MG63 (cell line): ENCODE measurements around the gene TAF3. TPM values are rescaled to one million over a fixed set of nuclear protein-coding genes. Genes with fewer than 3 reads are reported as not detected.

Source experiments
- DNase-seq: peaks from one replicate; pipeline ENCODE4 v3.0.0-alpha.2; 2020
- H3K27me3 ChIP-seq: fragments of 250-450 bp; sonication (Bioruptor Pico); 2 replicates; pipeline ENCODE4 v1.5.1; 2020; ENCODE audit warnings: mild to moderate bottlenecking, moderate library complexity
- H3K36me3 ChIP-seq: fragments of 250-450 bp; sonication (Bioruptor Pico); 2 replicates; pipeline ENCODE4 v1.5.1; 2020; ENCODE audit warnings: mild to moderate bottlenecking, moderate library complexity
- H3K4me3 ChIP-seq: fragments of 250-450 bp; sonication (Bioruptor Pico); 2 replicates; pipeline ENCODE4 v1.5.1; 2020; ENCODE audit warnings: mild to moderate bottlenecking, moderate library complexity
- H3K9me3 ChIP-seq: fragments of 250-450 bp; sonication (Bioruptor Pico); 2 replicates; pipeline ENCODE4 v1.5.1; 2020; ENCODE audit warnings: mild to moderate bottlenecking, moderate library complexity
- total RNA-seq: library from RNA; depleted of rRNA; stranded (reverse); fragments of >200 nt; shearing (Covaris generic); gene quantifications from 2 replicates; pipeline ENCODE4 v1.2.3, GENCODE V29; 2014; ENCODE audit warnings: low replicate concordance

TAF3 gene
- total RNA-seq, 1 experiment from 2014 or later, result 0.92 TPM

DNA sequence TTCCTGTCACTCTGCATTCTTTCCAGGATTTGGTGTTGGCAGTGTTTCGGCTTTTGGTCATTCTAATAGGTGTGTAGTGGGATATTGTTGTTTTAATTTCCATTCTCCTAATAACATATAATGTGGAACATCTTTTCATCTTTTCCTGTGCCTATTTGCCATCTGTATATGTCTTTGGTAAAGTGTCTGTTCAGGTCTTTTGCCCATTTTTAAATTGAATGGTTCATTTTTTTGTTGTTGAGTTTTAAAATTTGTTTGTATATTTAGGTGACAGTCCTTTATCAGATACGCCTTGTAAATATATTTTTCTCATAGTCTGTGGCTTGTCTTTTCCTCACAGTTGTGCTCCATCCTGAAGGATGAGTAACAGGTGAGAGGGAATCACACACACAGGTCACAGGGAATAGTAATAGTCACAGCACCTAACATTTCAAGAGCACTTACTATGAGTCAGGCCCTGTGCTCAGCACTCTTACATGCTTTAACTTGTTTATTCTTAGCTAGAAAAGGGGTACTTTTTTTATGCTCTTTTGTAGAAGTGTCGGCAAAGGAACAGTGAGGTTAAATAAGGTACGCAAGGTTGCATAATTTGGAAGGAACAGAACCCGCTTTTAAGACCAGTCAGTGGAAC is 119.1 kb downstream of the TAF3 start:
- H3K36me3 ChIP-seq, result no peaks in the 10 kb centered on the region
- no peaks in the 10 kb centered on the region for H3K27me3 ChIP-seq
- no peak overlapping the region for H3K4me3 ChIP-seq
- no peak for DNase-seq
- 0 out of 2 replicates have a peak, but pooled peaks cover 2% of the 10 kb centered on the region for H3K9me3 ChIP-seq

DNA sequence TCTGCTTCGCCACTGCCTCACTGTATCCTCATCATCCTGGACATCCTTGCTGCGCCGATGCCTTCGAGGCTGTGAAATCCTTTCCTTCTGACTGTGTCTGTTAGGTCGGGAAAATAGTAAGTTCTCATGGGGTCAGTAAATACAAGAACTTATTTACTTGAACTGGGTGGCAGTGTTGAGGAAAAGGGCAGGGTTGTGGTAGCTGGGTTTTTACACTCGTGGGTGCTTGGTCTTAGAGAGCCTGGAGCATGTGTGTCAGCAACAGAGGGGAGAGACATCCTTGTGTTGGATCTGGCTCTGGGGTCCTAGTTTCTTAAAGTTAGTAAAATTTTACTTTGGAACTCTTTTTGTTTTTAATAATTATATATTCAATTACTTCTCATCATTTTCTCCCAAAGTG is 123.3 kb downstream of the TAF3 start:
- Histone ChIP-seq H3K4me3 (no peak overlapping the region), H3K9me3 (no peaks in the 10 kb centered on the region), H3K27me3 (no peaks in the 10 kb centered on the region), H3K36me3 (no peaks in the 10 kb centered on the region)
- DNase-seq, result no peak

DNA sequence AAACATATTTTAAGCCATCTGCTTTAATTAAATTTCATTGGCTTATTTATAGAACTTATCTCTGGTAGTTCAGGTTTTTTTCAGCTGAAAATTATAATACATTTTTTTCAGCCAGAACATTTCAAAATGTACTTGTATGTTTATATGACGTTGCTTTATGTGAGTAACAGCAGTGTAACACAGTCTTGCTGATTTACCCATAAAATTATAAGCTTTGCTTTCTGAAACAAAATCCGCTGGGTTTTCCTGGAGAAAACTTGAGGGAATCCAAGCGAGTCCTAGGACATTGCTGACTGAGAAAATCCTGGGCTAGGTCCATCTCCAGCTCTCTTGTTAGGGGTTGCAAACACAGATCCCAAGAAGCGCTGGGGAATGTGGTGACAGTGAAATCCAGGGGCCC is 124.0 kb downstream of the TAF3 start:
- no peak overlapping the region for H3K4me3 ChIP-seq
- H3K27me3 ChIP-seq, result no peaks in the 10 kb centered on the region
- no peak for DNase-seq
- H3K36me3 ChIP-seq, result no peaks in the 10 kb centered on the region
- H3K9me3 ChIP-seq, result no peaks in the 10 kb centered on the region

DNA sequence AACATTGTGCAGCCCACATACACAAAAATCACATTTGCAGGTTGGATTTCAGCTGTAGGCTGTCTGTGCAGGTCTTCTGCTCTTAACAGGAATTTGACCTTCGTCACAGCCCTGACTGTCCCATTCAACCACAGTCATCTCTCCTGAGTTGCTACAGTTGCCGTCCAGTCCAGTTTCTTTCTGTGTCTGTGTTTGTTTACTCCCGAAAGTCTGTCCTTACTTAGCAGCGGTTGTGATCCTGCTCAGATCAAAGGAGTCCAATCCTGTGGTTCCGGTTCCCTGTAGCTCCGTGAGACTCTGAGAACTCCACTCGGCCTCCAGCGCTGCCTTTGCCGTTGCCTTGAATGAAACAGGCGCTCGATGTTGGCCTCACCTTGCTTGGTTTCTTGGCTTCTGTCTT is 124.6 kb downstream of the TAF3 start:
- Histone ChIP-seq H3K27me3 (no peaks in the 10 kb centered on the region), H3K36me3 (no peaks in the 10 kb centered on the region), H3K4me3 (no peak overlapping the region), H3K9me3 (no peaks in the 10 kb centered on the region)
- no peak for DNase-seq

DNA sequence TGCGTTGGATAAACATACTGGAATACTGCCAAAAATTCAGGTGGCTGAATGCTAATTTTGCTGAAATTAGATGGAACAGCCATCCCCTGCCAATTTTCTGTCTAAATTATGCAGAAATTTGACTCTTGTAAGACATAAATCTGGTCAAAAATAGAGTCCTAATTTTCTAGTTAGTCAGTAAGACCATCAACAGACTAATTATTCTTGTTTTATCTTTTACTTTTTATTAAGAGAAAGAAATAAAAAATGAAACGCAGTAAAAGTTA is 125.8 kb downstream of the TAF3 start:
- H3K27me3 ChIP-seq, result no peaks in the 10 kb centered on the region
- no peak for DNase-seq
- H3K9me3 ChIP-seq, result no peaks in the 10 kb centered on the region
- H3K36me3 ChIP-seq, result no peaks in the 10 kb centered on the region
- H3K4me3 ChIP-seq, result no peak overlapping the region

DNA sequence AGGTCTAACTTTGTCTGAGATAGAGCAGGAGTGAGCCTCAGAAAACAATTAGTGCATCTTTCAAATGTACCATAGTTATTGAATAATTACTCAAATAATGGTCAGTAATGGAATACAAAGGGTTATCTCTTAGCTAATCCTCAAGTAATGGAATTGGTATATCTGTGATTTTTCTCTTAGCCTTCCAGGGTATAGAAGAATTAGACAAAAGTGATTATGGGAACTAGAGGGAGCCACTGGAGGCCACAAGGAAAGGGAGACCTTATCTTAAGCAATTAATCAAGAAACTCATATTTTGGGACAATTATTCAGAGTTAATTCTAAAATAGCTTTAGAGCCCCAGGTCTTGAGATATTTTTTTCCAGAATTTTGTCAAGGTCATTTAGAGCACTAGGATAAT is 126.2 kb downstream of the TAF3 start:
- DNase-seq, result no peak
- Histone ChIP-seq H3K4me3 (no peak overlapping the region), H3K27me3 (no peaks in the 10 kb centered on the region), H3K9me3 (no peaks in the 10 kb centered on the region), H3K36me3 (no peaks in the 10 kb centered on the region)

DNA sequence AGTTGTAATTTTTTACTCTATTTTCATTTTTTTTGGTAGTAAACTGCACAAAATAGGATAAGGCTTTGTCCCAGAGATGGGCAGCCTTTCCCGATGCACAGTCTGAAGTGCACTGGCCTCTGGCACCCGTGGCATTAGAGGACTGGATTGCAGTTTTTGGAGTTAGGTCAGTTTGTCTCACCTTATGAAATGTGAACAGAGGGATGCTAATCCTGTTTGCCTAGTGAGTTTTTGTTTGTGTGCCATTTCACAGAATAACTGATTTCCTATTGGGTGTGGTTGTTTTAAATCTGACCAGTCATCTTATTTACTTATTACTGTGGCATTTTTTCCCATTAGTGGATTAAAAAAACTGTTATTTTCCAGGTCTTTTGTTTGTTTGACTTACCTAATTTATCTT is 126.7 kb downstream of the TAF3 start:
- DNase-seq, result no peak
- Histone ChIP-seq H3K9me3 (no peaks in the 10 kb centered on the region), H3K36me3 (no peaks in the 10 kb centered on the region), H3K4me3 (no peak overlapping the region), H3K27me3 (no peaks in the 10 kb centered on the region)

DNA sequence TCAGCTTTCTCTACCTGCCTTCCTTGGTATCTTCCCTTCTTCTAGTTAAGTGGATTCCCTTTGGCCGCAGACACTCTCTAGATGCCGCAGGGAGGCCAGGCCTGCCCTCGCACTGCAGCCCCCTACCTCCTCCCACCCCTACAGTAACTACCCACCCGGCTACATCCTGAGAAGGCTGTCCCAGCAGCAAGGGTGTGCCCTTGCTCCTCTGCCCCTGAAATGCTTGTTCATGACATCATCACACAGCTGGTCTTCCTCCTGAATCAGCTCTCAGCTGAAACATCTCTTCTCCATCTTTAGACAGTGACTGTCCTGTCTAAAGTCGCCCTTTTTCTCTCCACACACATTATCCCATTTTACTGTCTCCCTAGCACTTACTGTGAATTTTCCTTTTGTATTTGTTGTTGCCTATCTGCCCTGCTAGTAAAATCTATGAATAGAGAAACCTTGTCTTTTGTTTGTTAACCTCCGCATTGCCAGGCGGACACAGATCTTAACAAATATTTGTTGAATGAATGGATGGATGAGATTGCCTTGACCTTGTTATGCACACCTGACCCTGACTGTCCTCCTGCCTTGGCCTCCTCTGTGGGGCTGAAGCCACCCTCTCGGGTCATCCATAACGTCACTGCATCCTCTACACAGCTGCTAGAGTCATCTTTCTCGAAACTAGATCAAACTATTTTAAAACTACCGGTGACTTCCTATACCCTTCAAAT is 127.3 kb downstream of the TAF3 start:
- DNase-seq, result no peak
- no peaks in the 10 kb centered on the region for H3K27me3 ChIP-seq

DNA sequence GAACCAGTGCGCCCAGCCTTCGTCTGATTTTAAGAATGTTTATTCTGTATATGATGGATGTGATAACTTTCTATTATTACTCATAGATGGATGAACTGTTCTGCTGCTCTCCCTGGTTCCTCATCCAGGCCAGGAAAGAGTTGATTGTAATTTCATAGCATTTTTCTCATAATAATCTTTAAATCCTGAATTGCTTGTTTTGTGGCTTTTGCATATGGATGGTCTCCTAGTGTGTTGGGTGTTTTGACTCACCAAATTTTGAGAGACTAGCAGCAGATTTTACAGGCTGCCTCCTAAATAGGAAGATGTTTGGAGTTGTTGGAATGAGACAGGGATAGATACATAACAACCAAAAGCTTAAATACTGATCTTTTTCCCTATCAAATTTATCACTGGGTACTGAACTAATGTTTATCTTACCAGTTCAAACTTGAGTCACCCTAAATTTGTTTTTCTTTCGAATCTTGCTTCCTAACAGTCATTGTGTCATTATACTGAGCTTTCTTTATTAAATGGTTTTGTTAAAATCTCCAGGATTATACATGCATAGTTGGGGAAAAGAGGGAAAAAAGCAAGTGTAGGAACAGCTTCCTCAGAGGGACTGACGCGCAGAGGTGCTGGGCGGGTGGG is 130.2 kb downstream of the TAF3 start:
- no peak for DNase-seq
- H3K9me3 ChIP-seq, result no peaks in the 10 kb centered on the region
- no peaks in the 10 kb centered on the region for H3K27me3 ChIP-seq
- no peaks in the 10 kb centered on the region for H3K36me3 ChIP-seq
- H3K4me3 ChIP-seq, result no peak overlapping the region

More for the DNA sequence above, 127.3 kb downstream of the TAF3 start:
- no peaks in the 10 kb centered on the region for H3K9me3 ChIP-seq
- no peaks in the 10 kb centered on the region for H3K36me3 ChIP-seq
- no peak overlapping the region for H3K4me3 ChIP-seq

DNA sequence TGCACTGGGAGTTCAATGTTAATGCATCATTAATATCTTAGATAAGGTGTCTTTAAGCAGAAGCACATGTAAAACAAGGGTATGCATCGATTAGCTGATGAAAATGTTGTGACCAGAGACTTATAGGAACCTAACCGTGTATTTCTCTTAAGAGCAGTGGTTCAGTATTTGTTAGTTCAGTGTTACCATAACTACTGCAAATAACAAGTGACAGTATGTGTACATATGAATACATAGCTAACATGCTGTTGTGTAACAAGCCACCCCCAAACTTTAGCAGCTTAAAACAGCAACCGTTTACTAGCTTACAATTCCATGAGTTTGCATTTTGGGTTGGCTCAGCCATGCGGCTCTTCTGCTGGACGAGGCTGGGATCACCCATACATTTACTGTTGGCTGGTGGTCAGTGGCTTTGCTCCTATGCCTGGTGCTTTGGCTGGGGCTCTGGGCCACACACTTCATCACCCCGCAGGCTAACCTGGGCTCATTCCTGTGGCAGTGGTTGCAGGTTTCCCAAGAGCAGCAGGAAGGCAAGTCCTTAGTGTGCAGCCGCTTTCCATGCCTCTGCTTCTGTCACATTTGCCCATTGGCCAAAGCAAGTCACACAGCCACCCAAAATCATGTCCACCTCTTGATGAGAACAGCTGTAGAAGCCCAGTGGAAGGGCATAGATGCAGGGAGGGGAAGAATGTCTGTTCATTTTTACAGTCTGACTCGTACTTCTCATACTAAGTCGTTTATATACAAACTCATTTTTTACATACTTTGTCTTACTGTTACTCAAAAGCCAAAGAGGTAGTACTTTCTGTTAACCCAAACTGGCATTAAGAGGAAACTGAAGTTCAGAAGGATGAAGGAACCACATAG is 132.9 kb downstream of the TAF3 start:
- no peak overlapping the region for H3K4me3 ChIP-seq
- DNase-seq, result peak; percentile 34
- H3K27me3 ChIP-seq, result no peaks in the 10 kb centered on the region
- H3K9me3 ChIP-seq, result no peaks in the 10 kb centered on the region
- no peaks in the 10 kb centered on the region for H3K36me3 ChIP-seq

DNA sequence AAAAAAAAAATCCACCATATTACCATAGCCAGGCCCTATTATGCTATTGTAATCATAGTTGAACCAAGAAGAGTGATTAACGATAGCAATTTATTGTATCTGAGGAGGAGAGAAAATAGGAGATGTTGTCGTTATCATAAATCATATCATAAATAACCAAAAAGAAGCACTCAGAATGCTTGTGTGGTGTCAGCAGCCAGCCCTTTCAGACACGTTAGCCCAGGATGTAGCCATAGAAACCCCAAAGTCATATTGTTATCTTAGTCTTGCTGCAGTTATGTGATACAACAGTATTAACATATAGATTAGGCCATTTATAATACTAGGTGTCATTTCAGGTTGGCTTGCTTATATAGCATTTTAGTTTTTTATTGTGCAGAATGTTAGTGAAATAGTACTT is 134.0 kb downstream of the TAF3 start:
- no peak for DNase-seq
- Histone ChIP-seq H3K36me3 (no peaks in the 10 kb centered on the region), H3K9me3 (no peaks in the 10 kb centered on the region), H3K4me3 (no peak overlapping the region), H3K27me3 (no peaks in the 10 kb centered on the region)

DNA sequence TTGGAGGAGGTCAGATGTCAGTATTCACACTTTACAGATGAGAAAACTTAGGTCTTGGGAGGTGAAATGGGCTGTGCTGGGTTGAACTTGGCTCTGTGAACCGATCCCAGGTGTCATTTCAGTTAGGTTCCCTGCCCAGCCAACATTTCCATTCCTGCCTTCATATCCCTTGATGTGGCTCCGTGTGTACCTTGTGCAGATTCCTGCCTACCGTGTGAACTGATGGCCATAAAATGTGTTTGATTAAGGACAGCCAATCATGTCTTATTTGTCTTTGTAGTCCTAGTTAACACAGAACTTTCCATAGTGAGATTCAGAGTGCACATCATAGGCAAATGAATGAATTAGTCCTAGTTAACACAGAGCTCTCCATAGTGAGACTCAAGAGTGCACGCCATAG is 135.1 kb downstream of the TAF3 start:
- H3K4me3 ChIP-seq, result no peak overlapping the region
- no peak for DNase-seq
- no peaks in the 10 kb centered on the region for H3K27me3 ChIP-seq
- H3K36me3 ChIP-seq, result no peaks in the 10 kb centered on the region
- H3K9me3 ChIP-seq, result no peaks in the 10 kb centered on the region

DNA sequence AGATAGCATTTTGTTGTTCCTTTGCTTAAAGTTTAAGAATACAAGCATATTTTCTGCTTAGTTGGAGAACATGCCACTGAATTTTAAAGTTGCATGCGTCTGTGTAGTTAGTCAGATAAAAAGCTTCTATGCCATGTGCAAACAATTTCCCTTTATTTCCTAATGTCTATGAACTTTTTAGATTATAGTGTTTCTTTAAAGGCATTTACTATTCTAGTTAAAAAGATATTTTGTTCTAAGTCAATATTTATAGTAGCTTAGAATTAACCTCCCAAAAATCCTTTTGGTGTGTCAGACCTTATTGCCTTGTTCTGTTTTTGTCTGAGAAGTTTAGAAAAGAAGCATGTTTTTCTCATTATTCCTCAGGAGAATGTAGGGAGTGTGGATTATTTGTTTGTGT is 137.1 kb downstream of the TAF3 start:
- Histone ChIP-seq H3K4me3 (no peak overlapping the region), H3K27me3 (no peaks in the 10 kb centered on the region), H3K36me3 (no peaks in the 10 kb centered on the region), H3K9me3 (no peaks in the 10 kb centered on the region)
- no peak for DNase-seq

DNA sequence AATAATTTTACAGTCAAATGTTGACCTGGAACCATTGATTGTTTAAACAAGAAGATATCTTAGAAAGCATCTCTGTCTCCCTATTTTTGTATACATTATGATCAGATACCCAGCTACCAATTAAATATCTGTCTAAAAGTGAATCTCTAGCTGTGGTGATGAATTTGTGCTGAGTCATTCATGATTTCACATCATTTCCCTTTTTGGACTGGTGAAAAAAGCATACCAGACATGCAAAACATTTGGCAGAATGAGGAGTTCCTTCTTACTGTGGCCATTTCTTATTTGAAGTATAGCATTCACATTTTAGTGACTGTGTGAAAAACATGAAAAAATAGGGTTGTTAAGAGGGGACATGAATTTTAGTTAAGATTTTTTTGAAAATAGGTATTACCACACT is 138.2 kb downstream of the TAF3 start:
- DNase-seq, result no peak
- H3K4me3 ChIP-seq, result no peak overlapping the region

DNA sequence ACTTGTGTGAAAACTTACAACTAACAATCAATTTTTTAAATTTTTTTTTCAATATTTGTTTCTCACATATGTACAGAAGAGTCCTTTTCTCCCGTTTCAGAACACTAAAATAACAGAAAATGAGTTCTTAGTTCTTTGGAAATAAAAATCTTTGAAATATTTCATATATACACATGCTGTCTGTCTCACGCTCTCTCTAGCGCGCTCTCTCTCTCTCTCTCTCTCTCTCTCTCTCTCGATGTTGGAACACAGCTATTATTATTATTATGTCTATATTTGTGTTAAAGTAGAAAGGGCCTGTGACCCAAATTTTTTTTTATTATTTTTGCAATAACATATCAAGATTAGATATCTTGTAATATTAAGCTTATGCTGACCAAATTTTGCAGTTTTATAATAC is 139.3 kb downstream of the TAF3 start:
- Histone ChIP-seq H3K27me3 (no peaks in the 10 kb centered on the region), H3K36me3 (no peaks in the 10 kb centered on the region), H3K9me3 (no peaks in the 10 kb centered on the region), H3K4me3 (no peak overlapping the region)
- DNase-seq, result no peak

More for the DNA sequence above, 138.2 kb downstream of the TAF3 start:
- Histone ChIP-seq H3K36me3 (no peaks in the 10 kb centered on the region), H3K27me3 (no peaks in the 10 kb centered on the region), H3K9me3 (no peaks in the 10 kb centered on the region)

DNA sequence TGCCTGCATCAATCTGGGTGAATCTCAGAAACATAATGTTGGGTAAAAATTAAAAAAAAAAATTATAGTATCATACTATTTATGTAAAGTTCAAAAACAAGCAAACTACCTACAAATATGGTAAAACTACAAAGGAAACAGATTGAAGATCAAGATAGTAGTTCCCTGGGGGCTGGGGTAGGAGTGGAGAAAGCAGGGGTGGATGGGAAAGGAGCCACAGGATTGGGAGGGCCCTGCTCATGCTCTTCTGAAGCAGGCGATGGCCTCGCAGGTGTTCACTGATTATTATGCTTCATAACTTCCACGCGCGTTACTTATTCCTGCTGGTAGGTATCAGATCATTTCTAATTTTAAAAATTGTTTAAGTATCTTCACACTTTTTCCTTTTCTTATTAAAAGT is 140.1 kb downstream of the TAF3 start:
- H3K9me3 ChIP-seq, result no peaks in the 10 kb centered on the region
- no peaks in the 10 kb centered on the region for H3K27me3 ChIP-seq
- no peak for DNase-seq

DNA sequence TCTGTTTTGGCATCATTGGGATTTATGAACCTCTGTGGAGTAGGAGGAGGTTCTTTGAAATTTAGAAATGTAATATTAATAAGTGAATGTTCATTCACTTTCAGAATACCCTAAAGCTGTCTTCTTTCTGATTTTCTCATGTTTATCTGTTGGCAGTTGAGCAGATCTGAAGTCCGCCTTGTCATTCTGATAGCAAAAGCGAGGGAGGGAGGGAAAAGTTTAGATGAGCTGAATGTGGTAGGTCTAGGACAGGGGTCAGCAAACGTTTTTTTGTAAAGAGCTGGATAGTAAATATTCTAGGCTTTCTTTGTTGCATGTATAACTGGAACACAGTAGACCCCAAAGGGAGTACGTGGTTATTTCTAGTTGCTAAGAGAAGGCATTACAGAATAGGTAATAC is 141.8 kb downstream of the TAF3 start:
- DNase-seq, result no peak
- Histone ChIP-seq H3K27me3 (no peaks in the 10 kb centered on the region), H3K4me3 (no peak overlapping the region), H3K9me3 (no peaks in the 10 kb centered on the region), H3K36me3 (peaks cover 6% of the 10 kb centered on the region; the same call in 1 of the 2 replicates)

More for the DNA sequence above, 140.1 kb downstream of the TAF3 start:
- no peak overlapping the region for H3K4me3 ChIP-seq
- H3K36me3 ChIP-seq, result no peaks in the 10 kb centered on the region
